Kidney glomerular epithelial cell (primary cell): ENCODE results near the gene RAD51AP2.
"Not testable (repeated sequence)": the region's sequence is repeated elsewhere in the genome, so short reads cannot be mapped to it uniquely, and the experiment has no call there.

Experiments used
- DNase-seq: peaks from one replicate; lab custom pipeline; 2025; lab: John Stamatoyannopoulos, UW

Gene RAD51AP2

DNA sequence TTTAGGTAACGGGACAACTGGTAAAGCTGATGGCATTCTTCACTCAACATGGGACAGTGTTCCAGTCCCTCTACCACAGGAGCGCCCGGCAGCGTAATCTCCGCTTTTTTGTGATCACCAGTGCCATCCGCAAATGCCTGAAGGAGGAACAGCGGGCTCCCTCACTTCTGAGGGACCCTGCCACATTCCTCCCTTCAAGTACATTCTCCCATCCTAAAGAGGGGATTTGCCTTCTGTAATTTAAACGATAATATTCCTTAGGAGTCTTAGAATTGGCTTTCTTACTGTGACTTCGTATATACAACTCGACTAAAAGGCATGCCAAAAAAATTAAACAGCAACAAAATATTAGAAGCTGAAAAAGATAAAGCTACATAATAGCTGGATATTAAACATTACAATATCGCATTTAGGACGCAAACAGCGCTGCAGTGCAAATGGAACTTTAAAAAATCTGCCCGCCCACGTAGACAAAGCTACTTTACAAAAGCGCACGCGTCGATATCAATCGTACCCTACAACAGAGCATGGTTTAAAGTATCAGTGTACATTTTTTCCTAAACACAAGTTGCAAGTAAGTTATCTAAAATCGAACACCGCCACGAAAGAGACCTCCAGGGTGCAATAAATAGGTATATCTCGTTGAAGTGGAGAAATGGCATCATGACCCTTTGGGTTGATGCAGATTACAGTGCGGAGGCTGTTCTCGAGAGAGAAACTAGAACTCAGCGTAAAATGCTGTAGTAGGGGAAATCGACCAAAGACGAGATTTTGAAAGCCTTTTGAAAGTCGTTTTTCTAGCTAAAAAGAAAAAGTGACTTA lies 20.0 kb upstream of the RAD51AP2 start:
- DNase-seq = no peak

DNA sequence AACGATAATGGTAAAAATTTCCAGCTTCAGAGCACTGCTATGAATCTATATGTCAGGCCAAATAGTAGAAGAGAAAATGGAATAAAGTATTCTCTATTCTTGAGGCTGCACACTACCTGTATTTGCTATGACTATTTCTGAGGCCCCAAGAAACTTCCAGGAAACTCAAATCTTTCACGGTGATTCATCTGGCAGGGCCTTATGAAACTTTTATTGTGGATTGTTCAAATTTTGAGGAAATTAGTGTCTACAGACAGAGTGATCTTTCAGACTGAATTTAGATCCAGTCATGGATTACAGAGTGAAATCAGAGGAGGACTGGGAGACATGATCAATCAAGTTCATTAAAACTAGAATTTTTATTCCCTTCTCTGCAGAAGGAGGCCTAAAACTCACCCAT lies 18.2 kb upstream of the RAD51AP2 start:
- DNase-seq = no peak

DNA sequence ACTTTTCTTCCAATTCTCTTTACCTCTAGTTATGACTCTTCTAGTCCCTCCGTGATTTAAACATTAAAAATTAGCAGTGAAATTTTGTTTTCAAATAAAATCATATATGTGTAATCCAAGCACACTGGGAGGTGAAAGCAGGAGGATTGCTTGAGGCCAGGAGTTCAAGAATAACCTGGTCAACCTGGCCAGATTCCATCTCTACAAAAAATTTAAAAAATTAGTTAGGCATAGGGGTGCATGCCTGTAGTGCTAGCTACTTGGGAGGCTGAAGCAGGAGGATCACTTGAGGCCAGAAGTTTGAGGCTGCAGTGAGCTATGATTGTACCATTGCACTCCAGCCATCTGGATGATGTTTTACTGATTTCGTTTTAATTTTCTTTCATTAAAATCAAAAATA lies 15.3 kb upstream of the RAD51AP2 start:
- DNase-seq = no peak

DNA sequence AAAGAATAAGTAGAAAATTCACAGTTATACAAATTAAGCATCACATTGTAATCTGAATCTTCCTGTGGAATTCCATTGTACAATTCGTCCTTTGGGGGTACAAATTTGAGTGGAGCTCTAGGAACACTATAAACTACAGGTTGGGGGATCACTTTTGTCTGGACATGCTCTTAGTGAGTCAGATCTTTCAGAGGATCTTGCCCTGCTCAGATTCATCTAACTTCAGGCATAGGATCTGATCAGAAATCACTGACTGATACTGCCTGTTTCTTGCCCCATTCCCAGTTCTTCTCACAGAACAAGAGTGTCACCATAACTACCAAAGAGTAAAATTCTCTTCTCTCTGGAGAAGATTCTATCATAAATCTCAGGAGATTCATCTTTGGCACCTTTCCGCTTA lies 11.5 kb upstream of the RAD51AP2 start:
- DNase-seq = no peak

DNA sequence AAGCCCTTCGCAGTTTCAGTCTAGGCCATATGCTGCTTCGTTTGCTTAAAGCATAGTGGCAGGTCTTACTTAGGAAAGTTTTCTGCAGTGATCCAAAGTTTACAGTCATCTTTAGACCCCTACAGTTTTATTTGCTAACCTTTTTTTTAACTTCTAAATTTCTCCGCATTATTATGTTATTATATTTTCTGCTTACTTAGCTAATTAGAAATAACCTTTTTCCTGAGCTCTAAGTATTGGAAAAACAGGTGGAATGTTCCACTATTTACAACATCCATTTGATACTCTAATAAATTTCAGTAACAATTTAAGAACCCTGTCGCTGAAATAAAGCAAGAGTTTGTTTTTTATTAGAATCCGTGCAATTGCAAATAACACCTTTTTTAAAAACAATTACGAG lies 4.1 kb upstream of the RAD51AP2 start:
- DNase-seq = no peak

DNA sequence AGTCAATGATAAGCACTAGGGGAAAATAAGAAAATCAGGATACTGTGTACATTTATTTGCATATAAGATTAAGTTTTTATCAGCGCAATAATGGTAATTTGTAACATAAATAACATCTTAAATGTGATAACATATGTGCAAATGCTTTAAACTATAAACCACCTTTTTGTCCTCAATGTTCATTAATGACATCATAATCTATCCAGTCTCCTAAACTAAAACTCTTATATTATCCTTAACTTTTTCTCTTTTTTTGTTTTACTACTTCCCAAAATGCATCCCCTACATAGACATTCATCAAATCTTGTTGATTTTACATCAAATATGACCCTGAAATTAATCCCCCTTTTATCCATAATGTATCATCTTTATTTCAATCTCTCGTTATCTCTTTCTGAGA lies 3.4 kb upstream of the RAD51AP2 start:
- no peak for DNase-seq

DNA sequence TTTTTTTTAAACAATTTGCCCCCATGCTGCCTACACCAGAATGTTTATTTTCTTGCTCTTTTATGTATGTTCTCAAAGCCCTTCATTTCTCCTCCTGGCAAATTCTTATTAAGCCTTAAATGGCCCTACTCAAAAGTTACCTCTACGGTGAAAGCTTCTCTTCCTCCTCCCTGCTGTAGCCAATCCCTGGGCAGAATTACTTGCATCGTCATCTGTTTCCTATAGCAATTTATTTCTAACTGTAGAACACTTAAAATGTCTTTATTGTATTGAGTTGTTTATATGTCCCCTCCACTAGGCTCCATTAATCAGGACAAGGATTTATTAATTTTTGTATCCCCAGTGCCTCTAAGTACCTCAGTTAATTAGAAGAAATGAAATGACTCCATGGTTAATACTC lies 2.5 kb upstream of the RAD51AP2 start:
- DNase-seq = no peak

DNA sequence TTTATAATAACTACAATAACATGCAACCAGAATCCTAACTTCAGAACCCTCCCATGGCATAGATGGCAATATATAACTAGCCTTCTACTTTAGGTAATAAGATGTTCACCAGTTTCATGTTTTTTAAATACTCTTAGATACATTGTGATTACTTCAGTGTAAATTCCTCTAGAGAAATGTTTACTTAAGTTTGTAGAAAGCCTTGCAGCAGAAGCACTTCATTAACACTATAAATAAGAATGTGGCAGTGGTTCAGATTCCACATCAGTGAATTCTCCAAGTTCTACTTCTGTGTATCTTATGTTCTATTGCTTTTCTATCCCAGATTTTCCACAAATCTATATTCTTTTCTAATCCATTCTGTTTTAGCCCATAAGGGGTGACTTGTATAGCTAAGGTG lies 1.2 kb upstream of the RAD51AP2 start:
- no peak for DNase-seq

DNA sequence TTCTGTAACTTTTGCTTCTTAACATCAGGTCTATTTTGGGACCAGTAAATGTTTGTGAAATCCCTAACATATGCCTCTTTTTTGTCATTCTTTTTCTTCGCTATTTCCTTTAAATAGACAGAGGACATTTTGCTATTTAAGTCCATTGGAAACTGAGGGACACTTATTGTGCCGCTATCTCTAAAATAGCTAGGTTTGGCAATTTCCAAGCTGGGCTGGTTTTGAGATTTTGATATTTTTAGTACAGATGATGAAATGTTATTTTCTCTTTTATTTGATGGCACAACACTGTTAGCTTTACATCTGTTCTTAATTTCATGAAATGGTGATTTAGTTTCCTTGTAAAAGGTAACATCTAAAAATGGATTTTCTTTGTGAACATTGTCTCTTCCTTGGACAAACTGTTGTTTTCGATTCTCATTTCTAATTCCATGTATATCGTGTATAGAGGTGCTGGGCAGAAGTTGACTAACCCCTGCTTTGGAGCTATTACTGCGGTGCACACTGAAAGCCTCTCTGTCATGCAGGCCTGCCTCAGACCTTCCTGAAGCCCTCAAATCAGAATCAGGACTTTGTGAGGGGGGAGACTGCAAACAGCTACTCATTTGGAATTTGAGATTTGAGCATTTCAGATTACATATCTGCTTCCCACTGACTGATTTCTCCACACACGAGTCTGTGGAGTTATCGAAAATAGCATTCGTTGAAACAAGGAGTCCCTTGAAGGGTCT lies 594 bp downstream of the RAD51AP2 start:
- DNase-seq = no peak

DNA sequence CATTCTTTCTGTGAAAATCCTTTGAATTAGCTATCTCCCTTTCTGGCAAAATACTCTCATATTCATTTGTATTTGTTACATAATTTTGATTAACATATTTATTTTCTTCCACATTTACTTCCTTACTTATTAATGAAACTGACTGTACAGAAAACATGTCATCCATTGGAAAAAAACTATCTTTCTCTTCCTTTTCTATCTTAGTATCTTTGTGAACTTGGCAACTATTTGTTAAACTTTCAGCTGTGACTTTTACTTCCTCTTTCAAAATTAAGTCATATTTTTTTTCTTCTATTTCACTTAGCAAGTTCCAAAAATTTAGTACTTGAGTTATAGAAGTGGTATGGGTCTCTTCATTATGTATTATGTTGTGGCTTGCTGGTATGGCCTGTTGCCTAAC lies 2.6 kb downstream of the RAD51AP2 start:
- DNase-seq = no peak

DNA sequence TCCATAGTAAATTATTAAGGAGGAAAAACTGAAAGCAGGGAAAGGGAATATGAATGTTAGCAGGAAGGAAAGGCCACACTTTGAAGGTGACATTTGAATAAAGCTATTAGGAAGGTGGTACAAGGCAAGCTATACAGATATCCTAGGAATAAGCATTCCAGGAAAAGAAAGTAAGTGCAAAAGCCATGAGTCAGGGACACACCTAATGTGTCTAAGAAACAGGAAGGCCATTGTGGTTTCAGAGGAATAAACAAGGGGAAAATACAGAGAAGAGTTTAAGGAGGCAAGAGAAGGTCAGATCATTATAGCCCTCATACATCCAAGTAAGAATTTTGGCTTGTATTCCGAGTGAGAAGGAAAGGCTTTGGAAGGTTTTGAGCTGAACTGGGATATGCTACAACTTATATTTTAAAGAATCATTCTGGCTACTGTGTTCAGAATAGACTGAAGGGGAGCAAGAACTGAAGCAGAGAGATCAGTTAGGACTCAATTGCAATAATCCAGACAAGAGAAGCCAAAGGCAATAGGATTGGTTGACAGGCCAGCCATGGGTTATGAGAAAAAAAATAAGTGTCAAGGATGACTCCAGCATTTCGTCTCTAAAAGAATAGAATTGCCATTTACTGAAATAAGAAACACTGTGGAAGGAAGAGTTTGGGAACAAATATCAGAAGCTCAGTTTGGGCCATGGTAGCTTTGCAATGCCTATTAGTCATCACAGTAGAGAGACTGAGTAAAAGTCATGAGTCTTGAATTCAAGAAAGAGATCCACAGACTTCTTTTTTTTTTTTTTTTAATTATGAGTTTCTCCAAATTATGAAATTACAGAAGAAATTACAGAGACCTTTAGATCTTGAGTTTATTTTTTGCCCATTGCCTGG lies 11.3 kb downstream of the RAD51AP2 start:
- no peak for DNase-seq

DNA sequence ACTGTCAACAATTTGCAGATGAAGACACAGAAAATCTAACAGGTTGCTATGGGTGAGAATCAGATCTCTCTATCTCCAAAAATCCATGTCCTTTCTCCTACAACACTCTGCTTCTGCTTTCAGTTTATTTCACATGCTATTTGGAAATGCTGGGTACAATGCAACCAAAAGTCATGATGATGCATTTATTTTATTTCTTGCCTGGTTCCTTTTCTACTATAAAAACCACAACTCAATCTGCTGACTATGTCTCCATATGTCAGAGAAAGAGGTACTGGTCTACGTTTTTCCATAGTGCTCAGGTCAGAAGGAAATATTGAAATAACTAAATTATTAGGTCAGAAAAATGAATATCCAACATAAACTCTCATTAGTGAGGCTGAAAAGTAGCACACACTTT lies 20.5 kb downstream of the RAD51AP2 start:
- DNase-seq = no peak

DNA sequence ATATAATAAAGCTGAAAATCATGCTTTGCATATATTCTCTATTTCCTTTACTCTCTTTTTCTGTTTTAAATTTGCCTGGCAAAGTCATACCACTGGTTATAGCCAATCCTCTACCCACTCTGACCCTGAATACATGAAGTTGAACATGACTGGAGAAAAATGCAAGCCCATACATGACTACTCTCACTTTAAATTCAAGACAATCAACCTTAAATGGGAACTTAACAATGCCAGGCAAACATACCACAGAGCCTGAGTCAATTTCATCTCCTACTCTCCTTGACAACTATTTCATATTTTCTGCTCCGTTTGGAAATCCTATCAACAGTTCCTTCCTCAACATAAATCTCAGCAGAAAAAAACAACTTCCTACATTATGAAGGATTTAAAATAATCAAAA lies 22.6 kb downstream of the RAD51AP2 start:
- no peak for DNase-seq

DNA sequence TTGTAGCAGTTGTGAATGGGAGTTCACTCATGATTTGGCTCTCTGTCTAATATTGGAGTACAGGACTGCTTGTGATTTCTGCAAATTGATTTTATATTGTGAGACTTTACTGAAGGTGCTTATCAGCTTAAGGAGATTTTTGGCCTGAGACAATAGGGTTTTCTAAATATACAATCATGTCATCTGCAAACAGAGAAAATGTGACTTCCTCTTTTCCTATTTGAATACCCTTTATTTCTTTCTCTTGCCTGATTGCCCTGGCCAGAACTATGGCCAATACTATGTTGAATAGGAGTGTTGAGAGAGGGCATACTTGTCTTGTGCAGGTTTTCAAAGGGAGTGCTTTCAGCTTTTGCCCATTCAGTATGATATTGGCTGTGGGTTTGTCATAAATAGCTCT lies 28.1 kb downstream of the RAD51AP2 start:
- not testable (repeated sequence) for DNase-seq

DNA sequence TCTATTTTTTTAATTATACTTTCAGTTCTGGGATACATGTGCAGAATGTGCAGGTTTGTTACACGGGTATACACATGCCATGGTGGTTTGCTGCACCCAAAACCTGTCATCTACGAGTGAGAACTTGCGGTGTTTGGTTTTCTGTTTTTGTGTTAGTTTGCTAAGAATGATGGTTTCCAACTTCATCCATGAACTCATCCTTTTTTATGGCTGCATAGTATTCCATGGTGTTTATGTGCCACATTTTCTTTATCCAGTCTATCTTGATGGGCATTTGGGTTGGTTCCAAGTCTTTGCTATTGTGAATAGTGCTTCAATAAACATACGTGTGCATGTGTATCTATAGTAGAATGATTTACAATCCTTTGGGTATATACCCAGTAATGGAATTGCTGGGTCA lies 29.6 kb downstream of the RAD51AP2 start:
- not testable (repeated sequence) for DNase-seq

DNA sequence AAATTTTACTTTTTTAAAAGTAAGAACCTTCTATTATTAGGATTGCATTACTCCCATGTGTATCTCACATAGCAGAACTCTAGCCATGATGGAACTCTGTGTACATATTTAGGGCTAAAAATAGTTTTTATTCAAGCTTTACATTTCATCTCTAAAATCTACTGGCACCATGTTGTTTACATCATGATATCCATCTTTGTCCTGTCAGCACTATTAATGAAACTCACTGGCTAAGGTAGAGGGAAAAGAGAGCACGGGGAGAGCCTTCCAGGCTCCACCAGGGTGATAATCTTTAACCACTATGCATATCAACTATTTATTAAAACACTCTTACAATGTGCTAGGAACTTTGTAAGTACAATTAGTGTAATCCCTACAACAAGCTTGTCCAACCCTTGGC lies 34.7 kb downstream of the RAD51AP2 start:
- no peak for DNase-seq

DNA sequence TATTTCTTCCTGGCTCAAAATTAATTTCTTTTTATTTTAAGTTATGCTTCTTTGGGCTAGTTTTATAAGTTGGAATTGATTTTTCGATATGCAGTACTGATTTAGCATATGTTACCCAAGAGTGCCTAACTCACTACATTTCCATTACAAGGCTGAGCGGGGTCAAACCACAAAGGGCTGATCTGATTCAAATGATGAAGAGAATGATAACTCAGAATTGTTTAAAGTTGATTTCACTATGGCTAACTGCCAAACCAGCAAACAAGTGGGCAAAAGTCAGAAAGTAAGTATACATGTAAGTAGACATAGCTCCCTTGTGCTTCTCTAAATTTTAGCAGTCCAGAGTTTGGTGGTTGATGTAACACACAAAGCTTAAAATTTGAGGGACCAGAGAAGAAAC lies 35.6 kb downstream of the RAD51AP2 start:
- DNase-seq = no peak

DNA sequence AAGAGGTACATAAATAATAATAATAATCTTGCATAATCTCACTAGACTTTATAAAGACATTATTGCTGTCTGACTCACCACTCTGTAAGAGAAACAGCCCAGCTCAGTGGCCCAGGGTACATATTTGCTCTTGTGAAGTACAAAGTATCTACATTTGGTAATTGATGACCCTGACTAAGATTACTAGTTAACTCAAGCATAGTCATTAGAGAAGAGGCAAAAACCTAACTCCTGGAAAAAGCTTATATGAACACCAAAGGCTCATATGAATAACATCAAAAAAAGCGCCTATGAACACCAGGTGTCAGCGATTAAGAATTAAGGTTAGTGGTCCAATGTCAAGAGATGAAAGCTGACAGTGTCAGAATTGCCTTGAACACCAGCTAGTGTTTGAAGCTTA lies 38.4 kb downstream of the RAD51AP2 start:
- peak; percentile 9 for DNase-seq

DNA sequence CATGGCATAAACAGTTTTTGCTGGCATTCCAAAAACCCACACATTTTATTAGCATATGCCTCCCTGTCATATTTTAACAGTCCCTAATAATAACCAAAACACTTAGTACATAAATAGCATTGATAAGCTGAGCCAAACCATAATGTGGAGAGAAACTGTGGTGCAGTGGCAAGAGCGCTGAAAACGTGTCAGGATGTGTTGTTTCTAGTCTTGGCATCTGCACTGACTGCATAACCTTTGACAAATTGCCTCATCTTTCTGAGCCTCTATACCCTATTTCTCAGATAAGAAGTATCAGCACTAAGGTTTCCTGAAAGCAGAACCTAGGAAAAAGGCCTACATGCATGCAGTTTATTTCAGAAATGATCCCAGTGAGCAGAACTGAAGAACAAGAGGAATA lies 41.4 kb downstream of the RAD51AP2 start:
- no peak for DNase-seq

DNA sequence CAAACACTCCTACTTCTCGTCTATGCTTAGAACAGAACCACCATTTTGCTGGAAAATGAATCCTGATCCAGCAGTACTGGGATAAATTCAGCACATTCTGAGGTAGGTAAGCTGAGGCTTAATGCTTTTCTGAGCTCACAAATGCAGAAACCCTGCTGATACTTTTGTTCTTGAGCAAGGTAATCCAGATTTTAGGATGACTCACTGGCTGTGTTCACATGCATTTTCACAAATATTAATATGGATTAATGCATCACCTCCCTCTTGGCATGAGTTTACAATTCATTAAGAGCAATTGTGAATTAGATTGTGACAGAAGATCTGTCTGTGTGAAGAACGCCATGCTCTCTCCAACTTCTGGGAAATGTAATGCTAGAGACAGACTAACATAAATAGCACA lies 42.2 kb downstream of the RAD51AP2 start:
- no peak for DNase-seq

DNA sequence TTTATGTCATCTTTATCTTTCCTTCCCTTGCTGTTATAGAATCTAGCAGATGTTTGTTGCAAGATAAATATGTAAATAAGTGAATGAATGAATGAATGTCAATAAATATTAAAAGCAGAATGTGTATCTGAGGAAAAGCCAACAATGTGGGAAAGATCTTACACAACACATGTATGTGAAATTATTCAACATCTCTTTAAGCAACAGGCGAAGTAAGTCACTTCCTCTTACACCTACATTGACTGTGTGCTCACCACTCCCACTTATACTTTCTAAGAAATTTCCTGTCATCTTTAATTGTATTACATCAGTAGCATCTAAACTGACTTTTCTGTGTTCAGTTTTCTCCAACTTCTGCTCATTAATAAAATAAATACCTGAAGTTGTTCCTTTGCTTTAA lies 43.0 kb downstream of the RAD51AP2 start:
- no peak for DNase-seq

DNA sequence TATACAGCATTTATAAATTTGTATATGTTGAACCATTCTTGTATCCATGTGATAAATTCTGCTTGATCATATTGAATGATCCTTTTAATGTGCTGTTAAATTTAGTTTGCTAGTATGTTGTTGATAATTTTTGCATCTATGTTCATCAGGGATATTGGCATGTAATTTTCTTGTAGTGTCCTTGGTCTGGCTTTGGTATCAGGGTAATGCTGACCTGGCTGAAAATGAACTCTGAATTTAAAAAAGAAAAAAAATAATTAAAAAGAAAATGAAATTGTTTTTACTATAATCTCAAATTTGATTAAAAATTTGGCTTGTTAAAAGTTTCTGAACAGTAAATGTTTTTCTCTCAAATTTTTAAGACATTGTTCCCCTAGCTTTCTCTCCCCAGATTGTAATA lies 46.3 kb downstream of the RAD51AP2 start:
- no peak for DNase-seq
